WTC11 (cell line): ENCODE results near the gene CAPN14. TPM values are rescaled to one million over a fixed set of nuclear protein-coding genes. Genes with fewer than 3 reads are reported as not detected.
A peak's percentile ranks its signal among the peaks of the same experiment; 100 is the strongest.

ENCODE experiments used
- ATAC-seq: fragments of 200-7000 bp; cut with Tn5 transposase; 2 replicates; pipeline ENCODE4 v1.10.0; 2021; ENCODE audit warnings: mild to moderate bottlenecking, moderate library complexity
- CTCF ChIA-PET: fragments of 300-600 bp; sonication (Branson Sonifier 250); formaldehyde crosslinking; loops from one replicate; lab custom pipeline; 2021; ENCODE audit warnings: antibody characterized with exemption; lab: Charles Lee
- POLR2A ChIA-PET: fragments of 350-600 bp; sonication (Branson Sonifier 250); formaldehyde crosslinking; loops from one replicate; lab custom pipeline; 2021; ENCODE audit warnings: antibody characterized with exemption; lab: Charles Lee
- DNase-seq: peaks from one replicate; pipeline ENCODE4 v3.0.0; 2021; ENCODE audit warnings: low spot score
- H3K27ac Mint-ChIP-seq: 2 replicates; pipeline ENCODE4 v1.8.0; 2021; ENCODE audit warnings: mixed read lengths
- H3K27me3 Mint-ChIP-seq: 2 replicates; pipeline ENCODE4 v1.8.0; 2021; ENCODE audit warnings: low read depth, mild to moderate bottlenecking, moderate library complexity, mixed read lengths
- H3K36me3 Mint-ChIP-seq: 2 replicates; pipeline ENCODE4 v1.8.0; 2021; ENCODE audit warnings: mixed read lengths
- H3K4me1 Mint-ChIP-seq: 2 replicates; pipeline ENCODE4 v1.8.0; 2022; ENCODE audit warnings: mixed read lengths
- H3K4me3 Mint-ChIP-seq: 2 replicates; pipeline ENCODE4 v1.8.0; 2021; ENCODE audit warnings: mild to moderate bottlenecking, moderate library complexity, mixed read lengths
- H3K9me3 Mint-ChIP-seq: 2 replicates; pipeline ENCODE4 v1.8.0; 2021; ENCODE audit warnings: mixed read lengths
- ATF1 ChIP-seq: sonication (generic); formaldehyde crosslinking; IDR thresholded peaks from 2 replicates; pipeline ENCODE4 v1.8.1; 2023; ENCODE audit warnings: mild to moderate bottlenecking, moderate library complexity, missing genetic modification reagents
- ATF3 ChIP-seq: sonication (generic); formaldehyde crosslinking; conservative IDR thresholded peaks from 2 replicates; pipeline ENCODE4 v1.8.1; 2022; ENCODE audit warnings: mild to moderate bottlenecking, missing genetic modification reagents
- CTCF ChIP-seq: fragments of 200-600 bp; IDR thresholded peaks from 2 replicates; pipeline ENCODE4 v1.8.0; 2022; ENCODE audit warnings: antibody characterized with exemption
- E2F1 ChIP-seq: sonication (generic); formaldehyde crosslinking; IDR thresholded peaks from 2 replicates; pipeline ENCODE4 v1.8.0; 2022; ENCODE audit warnings: mild to moderate bottlenecking, missing genetic modification reagents
- ESRRA ChIP-seq: sonication (generic); formaldehyde crosslinking; IDR thresholded peaks from 2 replicates; pipeline ENCODE4 v1.8.1; 2022; ENCODE audit warnings: mild to moderate bottlenecking, missing genetic modification reagents, borderline replicate concordance
- GTF2I ChIP-seq: fragments of 250-450 bp; sonication (Bioruptor Pico); conservative IDR thresholded peaks from 2 replicates; pipeline ENCODE4 v1.4.0; 2021; ENCODE audit warnings: mild to moderate bottlenecking
- JUN ChIP-seq: sonication (generic); formaldehyde crosslinking; IDR thresholded peaks from 2 replicates; pipeline ENCODE4 v1.8.0; 2023; ENCODE audit warnings: mild to moderate bottlenecking, missing genetic modification reagents
- MLX ChIP-seq: sonication (generic); formaldehyde crosslinking; IDR thresholded peaks from 2 replicates; pipeline ENCODE4 v1.8.1; 2023; ENCODE audit warnings: mild to moderate bottlenecking, missing genetic modification reagents, moderate library complexity
- NFYB ChIP-seq: sonication (generic); formaldehyde crosslinking; conservative IDR thresholded peaks from 2 replicates; pipeline ENCODE4 v1.8.0; 2022; ENCODE audit warnings: low read depth, missing genetic modification reagents
- PRDM15 ChIP-seq: sonication (generic); formaldehyde crosslinking; IDR thresholded peaks from 2 replicates; pipeline ENCODE4 v1.8.0; 2022; ENCODE audit warnings: missing genetic modification reagents
- RORB ChIP-seq: fragments of 250-450 bp; sonication (Bioruptor Pico); IDR thresholded peaks from 2 replicates; pipeline ENCODE4 v1.9.0; 2021; ENCODE audit warnings: mild to moderate bottlenecking
- TCF7 ChIP-seq: sonication (generic); formaldehyde crosslinking; IDR thresholded peaks from 2 replicates; pipeline ENCODE4 v1.8.0; 2022; ENCODE audit warnings: mild to moderate bottlenecking, low read depth, missing genetic modification reagents, moderate library complexity
- TEAD1 ChIP-seq: sonication (generic); formaldehyde crosslinking; IDR thresholded peaks from 2 replicates; pipeline ENCODE4 v1.8.0; 2022; ENCODE audit warnings: mild to moderate bottlenecking, missing genetic modification reagents
- ZNF416 ChIP-seq: fragments of 250-450 bp; sonication (Bioruptor Pico); IDR thresholded peaks from 2 replicates; pipeline ENCODE4 v1.9.0; 2021; ENCODE audit warnings: mild to moderate bottlenecking, inconsistent platforms
- total RNA-seq: library from RNA; stranded (reverse); gene quantifications from 3 replicates; pipeline ENCODE4 v1.2.3, GENCODE V29; 2021

Gene CAPN14
- total RNA-seq, 1 experiment from 2014 or later, result 0.11 TPM

- ATAC-seq (no peak), DNase-seq (no peak)
- H3K27ac Mint-ChIP-seq, result no peak overlapping the region
- POLR2A ChIA-PET, result interaction anchor here (1.2 kb wide), 1 partner anchor 13 kb away, joined by 3 read pairs; no protein-coding TSS in a partner anchor
- H3K27me3 Mint-ChIP-seq, result no peaks in the 10 kb centered on the region
- H3K9me3 Mint-ChIP-seq, result no peaks in the 10 kb centered on the region
- H3K36me3 Mint-ChIP-seq, result peaks cover 3% of the 10 kb centered on the region; the same call in 1 of the 2 replicates
- H3K4me3 Mint-ChIP-seq, result no peak overlapping the region
- peaks cover 13% of the 10 kb centered on the region for H3K4me1 Mint-ChIP-seq
- CTCF ChIA-PET, result interaction anchor here (1.3 kb wide), 1 partner anchor 93 kb away, joined by 3 read pairs; no protein-coding TSS in a partner anchor
- TF ChIP-seq ATF3 (CRISPR knock-in tag), result no peak
- no peak for TF ChIP-seq E2F1
- TF ChIP-seq NFYB (CRISPR knock-in tag), result no peak
- TF ChIP-seq JUN (CRISPR knock-in tag), result no peak
- TF ChIP-seq ESRRA (CRISPR knock-in tag), result no peak
- no peak for TF ChIP-seq ATF1 (CRISPR knock-in tag)
- no peak for TF ChIP-seq TCF7 (CRISPR knock-in tag)
- TF ChIP-seq TEAD1, result no peak
- TF ChIP-seq MLX (CRISPR knock-in tag), result no peak
- no peak for TF ChIP-seq ZNF416
- no peak for TF ChIP-seq GTF2I (CRISPR knock-in tag)
- no peak for TF ChIP-seq CTCF
These were observed 23.4 kb upstream of the CAPN14 start for GRCh38 chr2:31240381-31241365.

GRCh38 chr2:31239593-31240177 is 22.4 kb upstream of the CAPN14 start:
- Mint-ChIP-seq H3K36me3 (peaks cover 3% of the 10 kb centered on the region; the same call in 1 of the 2 replicates), H3K27ac (no peak overlapping the region)
- TF ChIP-seq RORB (CRISPR knock-in tag), result no peak
- peak; percentile 64 for TF ChIP-seq PRDM15 (CRISPR knock-in tag)
- TF ChIP-seq, all 79 proteins: peak for 1
- Mint-ChIP-seq H3K4me3 (no peak overlapping the region), H3K27me3 (peaks cover 9% of the 10 kb centered on the region), H3K4me1 (peaks cover 23% of the 10 kb centered on the region), H3K9me3 (no peaks in the 10 kb centered on the region)
- ChIA-PET CTCF (interaction anchor here (1.1 kb wide), 1 partner anchor 88 kb away, joined by 3 read pairs; no protein-coding TSS in a partner anchor), POLR2A (interaction anchor here (1.2 kb wide), 1 partner anchor 14 kb away, joined by 3 read pairs; no protein-coding TSS in a partner anchor)
- DNase-seq (no peak), ATAC-seq (peak; percentile 27; the same call in 1 of the 2 replicates)
